HuH-7.5 (cell line): ENCODE results near the gene CDA.
A peak's percentile ranks its signal among the peaks of the same experiment; 100 is the strongest.

ENCODE experiments used
- DNase-seq: peaks from one replicate; pipeline ENCODE4 v3.0.0; 2011; ENCODE audit warnings: low spot score

CDA gene

DNA sequence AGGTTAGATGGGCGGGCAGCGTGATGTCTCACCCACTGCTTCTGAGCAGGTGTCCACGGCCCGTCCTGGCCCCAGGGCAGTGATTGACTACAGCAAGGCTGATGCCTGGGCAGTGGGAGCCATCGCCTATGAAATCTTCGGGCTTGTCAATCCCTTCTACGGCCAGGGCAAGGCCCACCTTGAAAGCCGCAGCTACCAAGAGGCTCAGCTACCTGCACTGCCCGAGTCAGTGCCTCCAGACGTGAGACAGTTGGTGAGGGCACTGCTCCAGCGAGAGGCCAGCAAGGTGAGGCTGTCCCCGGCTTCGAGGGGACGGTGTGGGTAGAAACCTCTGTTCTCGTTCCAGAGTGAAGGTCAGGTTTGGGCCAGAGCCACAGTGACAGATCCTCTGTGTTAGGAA is 60.0 kb downstream of the CDA start:
- no peak for DNase-seq

DNA sequence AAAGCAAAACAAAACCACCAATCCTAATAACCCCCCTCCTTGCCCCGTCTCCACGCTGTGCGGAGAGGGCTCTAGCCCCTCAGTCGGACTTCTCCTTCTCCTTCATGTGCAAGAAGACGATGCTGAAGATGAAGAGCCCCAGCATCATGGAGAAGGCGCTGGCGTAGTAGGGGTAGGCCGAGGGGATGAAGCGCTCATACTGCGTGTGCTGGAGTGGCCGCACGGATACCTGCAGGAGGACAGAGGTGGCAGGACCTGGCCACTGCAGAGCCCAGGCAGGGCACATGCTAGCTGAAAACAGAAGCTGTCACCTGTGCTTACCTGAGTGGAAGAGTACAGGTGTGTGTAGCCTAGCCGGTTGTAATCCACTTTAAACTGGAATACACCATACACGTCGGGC is 63.4 kb downstream of the CDA start:
- no peak for DNase-seq

DNA sequence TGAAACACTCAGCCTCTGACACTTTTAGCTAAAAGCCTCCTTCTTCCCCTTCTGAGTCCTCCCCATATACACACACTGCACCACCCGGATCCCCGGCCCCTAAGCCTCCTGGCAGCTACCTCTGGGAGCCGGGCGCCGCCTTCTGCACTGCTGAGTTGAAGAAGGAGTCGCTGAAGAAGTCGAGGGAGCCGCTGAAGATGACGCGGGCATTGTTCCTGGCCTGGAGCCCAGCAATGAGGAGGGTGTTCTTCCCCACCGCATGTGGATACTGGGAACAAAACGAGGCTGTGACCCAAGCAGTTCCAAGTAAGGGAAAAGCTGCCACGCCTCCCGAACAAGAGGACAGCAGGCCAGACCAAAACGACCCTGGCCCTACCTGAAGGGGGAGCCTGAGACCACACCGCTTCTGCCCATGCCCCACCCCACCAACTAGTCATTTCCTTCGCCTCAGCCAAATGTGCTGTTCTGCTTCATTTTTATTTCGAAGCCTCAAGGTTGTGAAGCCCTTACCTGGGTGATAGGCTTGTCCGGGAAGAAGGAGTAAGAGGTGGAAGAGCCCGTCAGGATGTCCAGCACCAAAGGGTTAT is 65.3 kb downstream of the CDA start:
- DNase-seq: no peak

DNA sequence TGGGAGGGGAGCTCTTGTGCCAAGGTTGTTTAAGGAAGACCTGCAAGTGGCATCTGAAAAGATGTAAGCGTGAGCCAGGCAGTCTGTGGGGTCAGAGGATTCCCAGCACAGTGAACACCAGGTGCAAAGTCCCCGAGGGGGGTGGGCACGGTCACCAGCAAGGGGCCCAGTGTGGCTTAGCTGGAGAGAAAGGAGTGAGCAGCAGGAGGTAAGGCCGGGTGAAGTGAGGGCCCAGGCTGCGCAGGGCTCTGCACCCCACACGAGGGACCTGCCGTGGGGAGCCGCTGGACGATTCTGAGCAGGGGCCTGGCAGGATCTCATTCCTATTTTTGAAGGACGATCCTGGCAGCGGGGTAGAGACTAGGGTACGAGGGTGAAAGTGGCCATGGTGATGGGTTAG is 68.1 kb downstream of the CDA start:
- no peak for DNase-seq

DNA sequence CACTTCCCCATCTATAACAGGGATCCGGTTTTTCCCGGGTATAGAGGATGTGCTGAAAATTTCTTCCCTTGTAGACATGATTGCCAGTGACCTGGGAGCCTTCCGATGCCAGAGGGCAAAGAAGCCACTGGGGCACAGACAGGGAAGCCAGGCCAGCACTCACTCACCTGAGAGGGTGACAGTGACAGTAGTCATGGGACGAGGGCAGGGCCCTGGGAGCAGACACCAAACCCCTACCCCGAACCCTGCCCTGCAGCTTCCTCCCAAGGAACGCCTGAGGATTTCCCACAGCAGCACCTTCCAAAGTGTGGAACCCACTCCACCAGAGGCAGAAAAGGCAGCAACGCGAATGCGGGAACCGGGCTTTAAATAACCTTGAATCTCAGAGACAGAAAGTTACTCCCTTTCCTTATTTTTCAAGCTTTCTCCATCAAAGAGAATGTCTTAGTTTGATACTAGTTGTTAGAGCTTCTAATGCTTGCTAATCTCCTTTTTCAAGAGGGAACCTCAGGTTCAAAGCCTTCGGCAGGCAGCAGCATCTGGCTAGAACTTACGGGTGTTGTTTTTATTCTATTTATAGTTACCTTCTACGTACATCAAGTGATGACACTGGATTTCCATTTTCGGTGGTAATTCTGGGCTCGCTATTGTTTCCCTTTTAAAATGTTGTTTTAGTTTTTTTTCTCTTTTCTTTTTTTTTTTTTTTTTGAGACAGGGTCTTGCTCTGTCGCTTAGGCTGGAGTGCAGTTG is 69.4 kb downstream of the CDA start:
- DNase-seq: no peak

DNA sequence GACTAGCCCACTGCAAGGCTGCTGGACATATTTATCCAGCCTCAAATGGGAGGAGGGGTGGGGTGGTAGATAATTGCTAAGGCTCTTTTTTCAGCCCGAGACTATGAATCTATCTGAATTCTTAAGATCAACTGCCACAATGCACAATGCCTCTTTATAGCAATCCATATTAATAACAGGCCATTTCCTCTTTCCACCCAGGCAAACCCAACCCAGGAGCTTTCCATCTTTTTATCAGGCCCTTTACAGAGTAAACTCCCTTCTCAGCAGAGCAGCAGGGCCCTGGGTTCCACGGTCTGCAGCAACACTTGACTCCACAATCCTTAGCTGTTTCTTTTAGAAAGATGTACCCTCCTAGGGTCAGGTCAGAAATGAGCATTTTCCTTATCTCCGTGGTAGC is 71.5 kb downstream of the CDA start:
- DNase-seq: no peak

DNA sequence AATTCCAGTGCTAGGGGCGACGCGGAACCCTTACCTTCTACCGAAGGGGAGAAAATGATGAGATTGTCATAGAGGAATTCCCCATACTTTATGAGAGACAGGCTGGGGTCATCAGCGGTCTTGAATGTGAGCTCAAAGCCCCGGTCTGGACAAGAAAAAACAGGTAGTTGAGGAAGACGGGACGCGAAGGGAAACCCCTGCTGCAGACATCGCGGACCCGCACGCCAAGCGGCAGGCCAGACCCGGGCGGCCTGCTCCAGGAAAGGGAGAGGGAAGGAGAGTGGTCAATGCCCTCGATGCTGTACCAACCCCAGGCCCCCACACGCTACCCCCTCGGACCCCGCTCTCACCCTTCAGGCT is 71.9 kb downstream of the CDA start:
- no peak for DNase-seq

DNA sequence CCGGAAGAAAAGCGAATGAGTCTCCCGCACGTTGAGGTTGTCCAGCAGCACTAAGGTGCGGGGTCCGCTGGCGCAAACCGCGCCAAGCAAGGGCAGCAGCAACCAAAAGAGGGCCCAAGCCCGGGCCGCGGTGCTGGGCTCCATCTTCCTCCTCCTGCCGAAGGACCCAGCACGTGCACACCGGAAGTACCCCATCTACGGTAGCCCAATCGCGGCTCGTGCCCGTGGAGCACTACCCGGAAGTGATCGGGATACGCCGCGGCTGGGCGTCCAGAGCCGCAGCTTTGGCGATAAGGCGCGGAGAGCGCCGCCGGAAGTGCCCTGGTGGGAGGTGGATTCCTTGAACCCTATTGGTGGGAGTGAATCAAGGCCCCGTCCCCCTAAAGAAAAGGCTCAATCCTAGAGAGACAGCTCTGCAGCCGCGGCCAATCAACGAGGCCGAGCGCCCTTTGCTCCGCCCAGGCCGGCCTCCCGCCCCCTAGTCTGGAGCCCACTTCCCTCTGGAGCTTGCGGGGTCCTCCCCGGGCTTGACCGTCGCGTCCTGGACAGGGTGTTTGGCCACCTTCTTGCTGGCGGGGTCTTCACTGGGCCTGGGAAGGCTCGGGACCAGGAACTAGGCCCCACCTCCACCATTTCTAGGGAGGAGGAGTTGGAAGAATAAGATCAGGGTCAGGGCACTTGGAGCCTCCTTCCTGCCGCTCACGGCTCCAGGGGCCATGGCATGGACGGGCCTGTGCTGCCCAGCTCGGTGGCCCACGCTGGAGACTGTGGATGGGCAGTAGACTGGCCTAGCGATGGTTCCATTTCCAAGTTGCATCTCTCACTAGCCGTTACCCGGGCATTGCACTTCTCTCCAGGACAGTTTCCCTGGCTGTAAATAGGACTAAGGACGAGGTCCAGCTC is 72.6 kb downstream of the CDA start, which contains the start of gene DDOST:
Gene DDOST (minus strand): TSS at position 163 of the 903 bp plus-strand sequence. CDS start 19 bp downstream, at position 144.
- DNase-seq: peak; percentile 94

DNA sequence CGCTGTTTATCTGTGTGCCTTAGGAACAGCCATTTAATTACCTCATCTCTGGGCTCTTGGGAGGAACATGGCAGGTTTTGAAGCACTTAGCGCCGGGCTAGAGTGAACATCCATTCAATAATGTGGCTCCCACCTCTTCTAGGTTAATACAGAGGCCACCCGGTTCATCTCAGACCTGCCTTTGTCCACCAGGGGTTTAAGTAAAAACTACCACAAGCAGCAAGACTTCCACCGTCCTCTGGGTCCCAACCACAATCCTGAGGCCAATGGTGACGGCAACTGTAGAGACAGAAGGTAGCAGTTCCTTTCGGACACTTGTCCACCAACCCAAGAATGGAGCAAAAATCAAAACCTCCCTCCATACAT is 73.2 kb downstream of the CDA start:
- DNase-seq: no peak

DNA sequence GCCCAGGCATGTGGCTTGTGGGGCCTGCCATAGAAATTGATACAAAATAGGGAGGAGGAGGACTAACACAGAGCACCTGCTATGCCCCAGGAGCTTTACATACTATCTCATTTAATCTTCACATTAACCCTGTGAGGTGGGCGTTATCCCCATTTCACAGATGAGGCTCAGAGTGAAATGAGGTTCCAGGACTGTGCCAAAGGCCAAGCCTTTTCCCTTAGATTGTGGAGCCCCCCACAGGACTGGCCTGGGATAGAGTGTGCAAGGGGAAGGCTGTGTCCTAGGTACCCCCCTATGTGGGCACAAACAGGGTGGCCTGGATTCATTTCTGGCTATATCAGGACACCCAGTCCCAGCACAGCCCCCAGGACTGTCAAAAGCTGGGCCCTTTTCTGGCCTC is 74.5 kb downstream of the CDA start:
- no peak for DNase-seq

DNA sequence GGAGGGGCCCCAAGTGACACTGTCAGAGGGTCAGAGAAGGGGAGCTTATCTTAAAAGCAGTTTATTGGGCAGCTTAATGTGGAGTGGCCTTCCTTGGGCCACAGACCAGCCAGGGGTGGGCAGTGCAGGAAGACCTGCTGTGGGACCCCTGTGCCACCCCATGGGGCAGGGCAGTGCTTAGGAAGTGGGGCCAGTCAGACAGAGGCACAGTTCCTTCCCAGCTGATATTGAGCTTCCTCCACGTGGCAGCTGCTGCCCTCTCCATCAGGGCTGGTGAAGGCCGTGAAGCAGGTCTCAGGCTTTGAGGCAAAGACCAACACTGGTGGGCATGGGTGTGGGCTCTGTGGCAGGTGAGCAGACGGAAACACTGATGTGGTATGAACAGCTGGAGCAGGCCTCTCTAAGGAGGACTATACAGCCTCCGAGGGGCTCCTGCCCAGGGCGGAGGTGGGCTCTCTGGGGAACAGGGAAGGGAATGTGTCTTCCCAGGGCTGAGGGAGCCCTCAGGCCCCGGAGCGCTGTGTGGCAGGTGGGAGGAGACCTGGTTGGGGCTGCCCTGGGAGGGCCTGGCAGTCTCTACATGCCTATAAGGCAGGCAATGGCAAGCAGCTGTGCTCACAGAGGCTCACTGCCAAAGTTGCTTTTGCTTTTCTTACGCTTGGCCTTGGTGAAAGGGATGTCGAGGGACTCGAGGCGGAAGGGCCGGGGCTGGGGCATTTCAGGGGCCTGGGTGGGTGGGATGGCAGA is 75.2 kb downstream of the CDA start:
- no peak for DNase-seq

DNA sequence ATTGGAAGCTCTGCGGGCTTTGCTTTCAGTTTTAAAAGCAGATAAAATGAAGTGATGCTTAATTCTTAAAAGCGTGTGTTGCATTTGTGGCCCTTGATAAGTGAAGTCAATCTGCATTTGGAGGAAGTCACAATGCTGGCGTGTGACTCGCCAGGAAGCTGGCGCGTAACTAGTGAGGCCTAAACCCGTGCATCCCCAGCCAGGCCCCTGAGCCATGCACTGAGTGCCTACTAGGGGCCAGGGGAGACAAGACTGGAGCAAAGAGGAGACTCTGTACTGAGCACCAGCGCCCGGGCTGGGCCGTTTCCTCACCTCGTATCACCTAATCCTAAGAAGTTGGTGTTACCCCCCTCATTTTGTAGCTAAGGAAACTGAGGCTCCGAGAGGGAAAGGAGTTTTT is 76.8 kb downstream of the CDA start:
- DNase-seq: no peak

DNA sequence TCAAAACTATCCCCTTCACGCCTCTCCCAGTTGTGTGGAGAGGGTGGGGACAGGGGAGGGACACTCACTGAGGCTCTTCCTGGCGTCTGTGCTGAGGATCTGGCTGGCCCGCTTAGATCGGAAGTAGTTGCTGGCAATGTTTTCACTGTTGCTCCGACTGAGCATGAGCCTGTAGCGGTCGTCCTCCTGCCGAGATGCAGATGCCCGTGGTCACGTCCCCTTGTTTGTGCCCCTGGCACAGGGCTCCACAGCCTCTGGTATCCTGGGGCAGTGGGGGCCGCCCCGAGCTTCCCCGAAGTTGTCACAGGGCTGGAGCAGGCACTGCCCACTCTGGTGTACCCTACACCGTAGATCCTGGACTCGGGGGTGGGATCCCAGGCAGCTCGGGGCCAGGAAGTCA is 77.2 kb downstream of the CDA start:
- DNase-seq: no peak

DNA sequence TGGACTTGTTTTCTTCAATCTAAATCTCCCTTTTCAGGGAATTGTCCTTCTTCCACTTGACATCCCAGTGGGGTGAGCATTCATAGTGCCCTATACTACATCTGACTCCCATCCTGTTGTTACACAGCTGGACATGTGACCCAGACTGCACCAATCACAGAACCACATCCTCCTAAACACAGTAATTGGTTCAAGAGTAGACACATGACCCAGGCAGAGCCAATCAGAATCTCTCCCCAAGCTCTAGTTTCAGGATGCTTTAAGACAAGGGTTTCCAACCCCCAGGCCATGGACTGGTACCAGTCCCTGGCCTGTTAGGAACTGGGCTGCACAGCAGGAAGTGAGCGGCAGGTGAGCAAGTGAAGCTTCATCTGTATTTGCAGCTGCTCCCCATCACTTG is 77.9 kb downstream of the CDA start:
- DNase-seq: peak; percentile 29
